Measurements from ENCODE around the gene APOBR. TPM values are rescaled to one million over a fixed set of nuclear protein-coding genes. Genes with fewer than 3 reads are reported as not detected.

Gene APOBR
- total and polyA plus RNA-seq, 2 of the 13 experiments (the other 11 are each of a cell fraction or from before 2014, with no cell fraction given): 0.03 TPM; not detected in 1

DNA sequence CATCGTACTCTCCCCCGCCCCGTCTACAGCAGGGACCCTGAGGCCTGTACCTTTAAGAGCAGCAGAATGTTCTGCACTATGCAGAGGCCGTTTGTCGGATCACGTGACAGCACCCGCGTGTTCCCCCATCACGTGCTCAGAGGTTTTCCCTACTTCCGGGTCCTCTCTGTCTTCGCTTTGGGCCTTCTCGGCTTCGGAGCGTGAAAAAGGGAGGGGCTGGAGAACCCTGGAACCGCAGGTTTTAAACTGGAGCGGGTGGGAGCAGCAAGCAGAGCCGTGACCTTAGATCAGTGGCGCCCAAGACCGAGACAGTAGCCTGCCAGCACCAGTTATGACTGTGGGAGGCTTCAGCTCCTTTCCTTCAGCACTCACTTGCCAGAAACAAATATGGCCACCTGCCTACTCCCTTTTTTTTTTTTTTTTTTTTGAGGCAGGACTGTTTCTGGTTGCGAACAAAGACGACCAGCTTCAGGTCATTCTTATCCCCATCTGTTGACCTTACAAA is 2.4 kb upstream of the APOBR start, which contains the start of gene CLN3 (continued):
- TF ChIP-seq, protein P1, sequence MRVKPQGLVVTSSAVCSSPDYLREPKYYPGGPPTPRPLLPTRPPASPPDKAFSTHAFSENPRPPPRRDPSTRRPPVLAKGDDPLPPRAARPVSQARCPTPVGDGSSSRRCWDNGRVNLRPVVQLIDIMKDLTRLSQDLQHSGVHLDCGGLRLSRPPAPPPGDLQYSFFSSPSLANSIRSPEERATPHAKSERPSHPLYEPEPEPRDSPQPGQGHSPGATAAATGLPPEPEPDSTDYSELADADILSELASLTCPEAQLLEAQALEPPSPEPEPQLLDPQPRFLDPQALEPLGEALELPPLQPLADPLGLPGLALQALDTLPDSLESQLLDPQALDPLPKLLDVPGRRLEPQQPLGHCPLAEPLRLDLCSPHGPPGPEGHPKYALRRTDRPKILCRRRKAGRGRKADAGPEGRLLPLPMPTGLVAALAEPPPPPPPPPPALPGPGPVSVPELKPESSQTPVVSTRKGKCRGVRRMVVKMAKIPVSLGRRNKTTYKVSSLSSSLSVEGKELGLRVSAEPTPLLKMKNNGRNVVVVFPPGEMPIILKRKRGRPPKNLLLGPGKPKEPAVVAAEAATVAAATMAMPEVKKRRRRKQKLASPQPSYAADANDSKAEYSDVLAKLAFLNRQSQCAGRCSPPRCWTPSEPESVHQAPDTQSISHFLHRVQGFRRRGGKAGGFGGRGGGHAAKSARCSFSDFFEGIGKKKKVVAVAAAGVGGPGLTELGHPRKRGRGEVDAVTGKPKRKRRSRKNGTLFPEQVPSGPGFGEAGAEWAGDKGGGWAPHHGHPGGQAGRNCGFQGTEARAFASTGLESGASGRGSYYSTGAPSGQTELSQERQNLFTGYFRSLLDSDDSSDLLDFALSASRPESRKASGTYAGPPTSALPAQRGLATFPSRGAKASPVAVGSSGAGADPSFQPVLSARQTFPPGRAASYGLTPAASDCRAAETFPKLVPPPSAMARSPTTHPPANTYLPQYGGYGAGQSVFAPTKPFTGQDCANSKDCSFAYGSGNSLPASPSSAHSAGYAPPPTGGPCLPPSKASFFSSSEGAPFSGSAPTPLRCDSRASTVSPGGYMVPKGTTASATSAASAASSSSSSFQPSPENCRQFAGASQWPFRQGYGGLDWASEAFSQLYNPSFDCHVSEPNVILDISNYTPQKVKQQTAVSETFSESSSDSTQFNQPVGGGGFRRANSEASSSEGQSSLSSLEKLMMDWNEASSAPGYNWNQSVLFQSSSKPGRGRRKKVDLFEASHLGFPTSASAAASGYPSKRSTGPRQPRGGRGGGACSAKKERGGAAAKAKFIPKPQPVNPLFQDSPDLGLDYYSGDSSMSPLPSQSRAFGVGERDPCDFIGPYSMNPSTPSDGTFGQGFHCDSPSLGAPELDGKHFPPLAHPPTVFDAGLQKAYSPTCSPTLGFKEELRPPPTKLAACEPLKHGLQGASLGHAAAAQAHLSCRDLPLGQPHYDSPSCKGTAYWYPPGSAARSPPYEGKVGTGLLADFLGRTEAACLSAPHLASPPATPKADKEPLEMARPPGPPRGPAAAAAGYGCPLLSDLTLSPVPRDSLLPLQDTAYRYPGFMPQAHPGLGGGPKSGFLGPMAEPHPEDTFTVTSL (CRISPR knock-in tag; IDR thresholded peaks at IDR 0.05; ENCODE audit: borderline replicate concordance): no peak
- TF ChIP-seq, protein P2, sequence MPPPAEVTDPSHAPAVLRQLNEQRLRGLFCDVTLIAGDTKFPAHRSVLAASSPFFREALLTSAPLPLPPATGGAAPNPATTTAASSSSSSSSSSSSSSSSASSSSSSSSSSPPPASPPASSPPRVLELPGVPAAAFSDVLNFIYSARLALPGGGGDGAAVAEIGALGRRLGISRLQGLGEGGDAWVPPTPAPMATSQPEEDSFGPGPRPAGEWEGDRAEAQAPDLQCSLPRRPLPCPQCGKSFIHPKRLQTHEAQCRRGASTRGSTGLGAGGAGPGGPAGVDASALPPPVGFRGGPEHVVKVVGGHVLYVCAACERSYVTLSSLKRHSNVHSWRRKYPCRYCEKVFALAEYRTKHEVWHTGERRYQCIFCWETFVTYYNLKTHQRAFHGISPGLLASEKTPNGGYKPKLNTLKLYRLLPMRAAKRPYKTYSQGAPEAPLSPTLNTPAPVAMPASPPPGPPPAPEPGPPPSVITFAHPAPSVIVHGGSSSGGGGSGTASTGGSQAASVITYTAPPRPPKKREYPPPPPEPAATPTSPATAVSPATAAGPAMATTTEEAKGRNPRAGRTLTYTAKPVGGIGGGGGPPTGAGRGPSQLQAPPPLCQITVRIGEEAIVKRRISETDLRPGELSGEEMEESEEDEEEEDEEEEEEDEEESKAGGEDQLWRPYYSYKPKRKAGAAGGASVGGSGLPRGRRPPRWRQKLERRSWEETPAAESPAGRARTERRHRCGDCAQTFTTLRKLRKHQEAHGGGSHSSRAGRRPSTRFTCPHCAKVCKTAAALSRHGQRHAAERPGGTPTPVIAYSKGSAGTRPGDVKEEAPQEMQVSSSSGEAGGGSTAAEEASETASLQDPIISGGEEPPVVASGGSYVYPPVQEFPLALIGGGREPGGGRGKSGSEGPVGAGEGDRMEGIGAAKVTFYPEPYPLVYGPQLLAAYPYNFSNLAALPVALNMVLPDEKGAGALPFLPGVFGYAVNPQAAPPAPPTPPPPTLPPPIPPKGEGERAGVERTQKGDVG (CRISPR knock-in tag; IDR thresholded peaks at IDR 0.05; ENCODE audit: borderline replicate concordance): no peak
- TF ChIP-seq GTF2F1 (IDR thresholded peaks at IDR 0.05; ENCODE audit: low read length) (peak; percentile 96), ZNF790 (CRISPR knock-in tag; IDR thresholded peaks at IDR 0.05; ENCODE audit: borderline replicate concordance) (peak; percentile 4; the same call in 1 of the 2 replicates), SMC3 (IDR thresholded peaks at IDR 0.05; ENCODE audit: low read length) (no peak), SAP130 (CRISPR knock-in tag; IDR thresholded peaks at IDR 0.05; ENCODE audit: low read depth) (peak; percentile 98), KLF12 (CRISPR knock-in tag; IDR thresholded peaks at IDR 0.05; ENCODE audit: borderline replicate concordance) (no peak), KDM5B (CRISPR knock-in tag; IDR thresholded peaks at IDR 0.05; ENCODE audit: borderline replicate concordance) (peak; percentile 71; the same call in 1 of the 2 replicates), REPIN1 (CRISPR knock-in tag; IDR thresholded peaks at IDR 0.05; ENCODE audit: borderline replicate concordance, low read depth) (no peak), DNMT3B (CRISPR knock-in tag; conservative IDR thresholded peaks at IDR 0.05) (peak; percentile 81; the same call in 1 of the 2 replicates), HMG20B (CRISPR knock-in tag; conservative IDR thresholded peaks at IDR 0.05) (no peak), ZSCAN20 (CRISPR knock-in tag; IDR thresholded peaks at IDR 0.05; ENCODE audit: borderline replicate concordance) (no peak), TBX3 (IDR thresholded peaks at IDR 0.05; ENCODE audit: borderline replicate concordance) (0 out of 2 replicates have a peak, but pooled peaks have one; percentile 53)
- TF ChIP-seq, protein P3, sequence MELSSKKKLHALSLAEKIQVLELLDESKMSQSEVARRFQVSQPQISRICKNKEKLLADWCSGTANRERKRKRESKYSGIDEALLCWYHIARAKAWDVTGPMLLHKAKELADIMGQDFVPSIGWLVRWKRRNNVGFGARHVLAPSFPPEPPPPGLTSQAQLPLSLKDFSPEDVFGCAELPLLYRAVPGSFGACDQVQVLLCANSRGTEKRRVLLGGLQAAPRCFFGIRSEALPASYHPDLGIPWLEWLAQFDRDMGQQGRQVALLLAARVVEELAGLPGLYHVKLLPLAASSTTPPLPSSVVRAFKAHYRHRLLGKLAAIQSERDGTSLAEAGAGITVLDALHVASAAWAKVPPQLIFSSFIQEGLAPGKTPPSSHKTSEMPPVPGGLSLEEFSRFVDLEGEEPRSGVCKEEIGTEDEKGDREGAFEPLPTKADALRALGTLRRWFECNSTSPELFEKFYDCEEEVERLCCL (CRISPR knock-in tag; IDR thresholded peaks at IDR 0.05; ENCODE audit: borderline replicate concordance): no peak
- TF ChIP-seq, protein P4, sequence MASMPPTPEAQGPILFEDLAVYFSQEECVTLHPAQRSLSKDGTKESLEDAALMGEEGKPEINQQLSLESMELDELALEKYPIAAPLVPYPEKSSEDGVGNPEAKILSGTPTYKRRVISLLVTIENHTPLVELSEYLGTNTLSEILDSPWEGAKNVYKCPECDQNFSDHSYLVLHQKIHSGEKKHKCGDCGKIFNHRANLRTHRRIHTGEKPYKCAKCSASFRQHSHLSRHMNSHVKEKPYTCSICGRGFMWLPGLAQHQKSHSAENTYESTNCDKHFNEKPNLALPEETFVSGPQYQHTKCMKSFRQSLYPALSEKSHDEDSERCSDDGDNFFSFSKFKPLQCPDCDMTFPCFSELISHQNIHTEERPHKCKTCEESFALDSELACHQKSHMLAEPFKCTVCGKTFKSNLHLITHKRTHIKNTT (CRISPR knock-in tag; IDR thresholded peaks at IDR 0.05): no peak
- TF ChIP-seq, protein P5, sequence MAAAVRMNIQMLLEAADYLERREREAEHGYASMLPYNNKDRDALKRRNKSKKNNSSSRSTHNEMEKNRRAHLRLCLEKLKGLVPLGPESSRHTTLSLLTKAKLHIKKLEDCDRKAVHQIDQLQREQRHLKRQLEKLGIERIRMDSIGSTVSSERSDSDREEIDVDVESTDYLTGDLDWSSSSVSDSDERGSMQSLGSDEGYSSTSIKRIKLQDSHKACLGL (CRISPR knock-in tag; IDR thresholded peaks at IDR 0.05): no peak

All from HepG2 (cell line).